MM.1S (cell line): ENCODE data around the gene GDF9.

Source experiments
- EZH2 ChIP-seq: fragments of 300-600 bp; sonication (generic); optimal IDR thresholded peaks from 2 replicates; pipeline ENCODE3; 2017; ENCODE audit warnings: low read depth, mild to moderate bottlenecking, antibody characterized with exemption, low read length, mixed read lengths
- EZH2phosphoT487 ChIP-seq: fragments of 300-600 bp; sonication (generic); IDR thresholded peaks from 2 replicates; pipeline ENCODE4 v1.6.1; 2018; ENCODE audit warnings: antibody characterized with exemption, low read length
- TF ChIP-seq, protein P1 (sequence below): fragments of 300-600 bp; sonication (generic); IDR thresholded peaks from 2 replicates; pipeline ENCODE4 v1.5.1; 2016; ENCODE audit warnings: antibody characterized with exemption, low read length, mixed read lengths

DNA sequence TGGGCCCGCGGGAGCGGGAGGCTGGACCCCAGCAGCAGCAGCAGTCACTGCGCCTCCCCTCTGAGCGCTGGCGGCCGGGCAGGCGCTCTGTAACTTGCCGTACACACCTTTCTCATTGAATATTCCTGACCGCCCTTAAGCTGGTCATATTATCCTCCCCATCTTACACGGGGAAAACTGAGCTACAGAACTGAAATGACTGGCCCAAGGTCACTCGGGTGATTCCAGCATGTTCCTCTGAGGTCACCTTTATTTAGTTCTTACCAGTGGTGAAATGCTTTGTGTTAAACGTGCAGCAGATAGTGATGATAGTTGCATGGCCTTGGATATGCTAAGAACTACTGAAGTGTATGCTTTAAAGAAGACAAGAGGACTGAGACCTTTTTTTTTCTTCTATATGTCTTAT, 780 bp upstream of the GDF9 start:
- TF ChIP-seq, protein P1, sequence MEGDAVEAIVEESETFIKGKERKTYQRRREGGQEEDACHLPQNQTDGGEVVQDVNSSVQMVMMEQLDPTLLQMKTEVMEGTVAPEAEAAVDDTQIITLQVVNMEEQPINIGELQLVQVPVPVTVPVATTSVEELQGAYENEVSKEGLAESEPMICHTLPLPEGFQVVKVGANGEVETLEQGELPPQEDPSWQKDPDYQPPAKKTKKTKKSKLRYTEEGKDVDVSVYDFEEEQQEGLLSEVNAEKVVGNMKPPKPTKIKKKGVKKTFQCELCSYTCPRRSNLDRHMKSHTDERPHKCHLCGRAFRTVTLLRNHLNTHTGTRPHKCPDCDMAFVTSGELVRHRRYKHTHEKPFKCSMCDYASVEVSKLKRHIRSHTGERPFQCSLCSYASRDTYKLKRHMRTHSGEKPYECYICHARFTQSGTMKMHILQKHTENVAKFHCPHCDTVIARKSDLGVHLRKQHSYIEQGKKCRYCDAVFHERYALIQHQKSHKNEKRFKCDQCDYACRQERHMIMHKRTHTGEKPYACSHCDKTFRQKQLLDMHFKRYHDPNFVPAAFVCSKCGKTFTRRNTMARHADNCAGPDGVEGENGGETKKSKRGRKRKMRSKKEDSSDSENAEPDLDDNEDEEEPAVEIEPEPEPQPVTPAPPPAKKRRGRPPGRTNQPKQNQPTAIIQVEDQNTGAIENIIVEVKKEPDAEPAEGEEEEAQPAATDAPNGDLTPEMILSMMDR = no peak
- TF ChIP-seq EZH2 (no peak), EZH2phosphoT487 (no peak)
